Hepatocyte (in vitro differentiated cells): ENCODE results near the gene RAB42. TPM values are rescaled to one million over a fixed set of nuclear protein-coding genes. Genes with fewer than 3 reads are reported as not detected.

Experiments used
- DNase-seq: peaks from one replicate; pipeline ENCODE4 v3.0.0-alpha.2; 2016; ENCODE audit warnings: low spot score
- H2AFZ ChIP-seq: fragments of 200-600 bp; sonication (generic); 2 replicates; pipeline ENCODE4 v1.6.0; 2016; ENCODE audit warnings: antibody characterized with exemption, mild to moderate bottlenecking
- H3K27ac ChIP-seq: fragments of 200-600 bp; sonication (generic); 2 replicates; pipeline ENCODE4 v1.5.1; 2016; ENCODE audit warnings: mild to moderate bottlenecking
- H3K27me3 ChIP-seq: fragments of 200-600 bp; sonication (generic); 2 replicates; pipeline ENCODE4 v1.6.1; 2016
- H3K36me3 ChIP-seq: fragments of 200-600 bp; sonication (generic); replicated peaks from 2 replicates; pipeline ENCODE4 v1.5.1; 2016; ENCODE audit warnings: low read depth; ENCODE audit not compliant: insufficient read depth
- H3K4me1 ChIP-seq: fragments of 200-600 bp; sonication (generic); 2 replicates; pipeline ENCODE4 v1.5.1; 2016; ENCODE audit warnings: mild to moderate bottlenecking, moderate library complexity; ENCODE audit not compliant: insufficient read depth
- H3K4me2 ChIP-seq: fragments of 200-600 bp; sonication (generic); 2 replicates; pipeline ENCODE4 v1.6.0; 2016
- H3K4me3 ChIP-seq: fragments of 200-600 bp; sonication (generic); 2 replicates; pipeline ENCODE4 v1.5.1; 2016; ENCODE audit warnings: mild to moderate bottlenecking
- H3K79me2 ChIP-seq: fragments of 200-600 bp; sonication (generic); 2 replicates; pipeline ENCODE4 v1.6.0; 2017; ENCODE audit warnings: mild to moderate bottlenecking
- H3K9me2 ChIP-seq: fragments of 200-600 bp; sonication (generic); replicated peaks from 2 replicates; pipeline ENCODE4 v1.6.0; 2017; ENCODE audit warnings: mild to moderate bottlenecking; ENCODE audit not compliant: insufficient read depth
- H3K9me3 ChIP-seq: fragments of 200-600 bp; sonication (generic); 2 replicates; pipeline ENCODE4 v1.5.1; 2016; ENCODE audit warnings: low read depth, mild to moderate bottlenecking
- H4K20me1 ChIP-seq: fragments of 200-600 bp; sonication (generic); 2 replicates; pipeline ENCODE4 v1.6.0; 2016; ENCODE audit warnings: mild to moderate bottlenecking; ENCODE audit not compliant: insufficient read depth, poor library complexity, severe bottlenecking
- CTCF ChIP-seq: fragments of 200-600 bp; sonication (generic); IDR thresholded peaks from 2 replicates; pipeline ENCODE4 v1.5.1; 2016; ENCODE audit warnings: antibody characterized with exemption, mild to moderate bottlenecking; ENCODE audit not compliant: poor library complexity
- EZH2 ChIP-seq: fragments of 200-600 bp; sonication (generic); IDR thresholded peaks from 2 replicates; pipeline ENCODE4 v1.6.1; 2016; ENCODE audit warnings: antibody characterized with exemption, mild to moderate bottlenecking, borderline replicate concordance
- EZH2phosphoT487 ChIP-seq: fragments of 200-600 bp; sonication (generic); IDR thresholded peaks from one replicate; pipeline ENCODE4 v1.6.1; 2018; ENCODE audit warnings: antibody characterized with exemption, mild to moderate bottlenecking, low read depth, moderate library complexity; ENCODE audit not compliant: unreplicated experiment, severe bottlenecking
- WGBS: methylation state at CpG from one replicate; pipeline ENCODE4 v1.1.6; 2016; ENCODE audit warnings: low lambda C conversion rate; ENCODE audit errors: missing lambda C conversion rate; 5-methylcytosine and 5-hydroxymethylcytosine counted together
- polyA plus RNA-seq: library from polyadenylated mRNA; unstranded; fragments of >200 nt; fragmentation: Nextera tagmentation; extraction: Ambion mirVana; gene quantifications from 2 replicates; pipeline ENCODE4 v1.2.1, GENCODE V29; 2016
- total RNA-seq: library from RNA; depleted of rRNA; stranded (reverse); fragments of >200 nt; gene quantifications from 2 replicates; pipeline ENCODE4 v1.2.3, GENCODE V29; 2014

RAB42 gene
- total and polyA plus RNA-seq, 2 experiments from 2014 or later, result 10.3 to 23.6 TPM

GRCh38 chr1:28632560-28632959, 40.5 kb downstream of the RAB42 start:
- H3K4me3 ChIP-seq, result no peak overlapping the region
- H3K79me2 ChIP-seq, result peaks cover 2% of the 10 kb centered on the region
- H3K27me3 ChIP-seq, result no peaks in the 10 kb centered on the region
- TF ChIP-seq EZH2phosphoT487 (no peak), EZH2 (no peak), CTCF (no peak)
- no peak for DNase-seq
- no peak overlapping the region for H3K4me2 ChIP-seq
- H3K36me3 ChIP-seq, result no peaks in the 10 kb centered on the region
- no peaks in the 10 kb centered on the region for H3K9me2 ChIP-seq
- no peak overlapping the region for H3K27ac ChIP-seq
- H3K9me3 ChIP-seq, result no peaks in the 10 kb centered on the region
- H3K4me1 ChIP-seq, result no peaks in the 10 kb centered on the region
- H4K20me1 ChIP-seq, result no peaks in the 10 kb centered on the region
- H2AFZ ChIP-seq, result no peak overlapping the region
- whole genome bisulfite sequencing, result 96% methylated on average over 4 of the region's 4 CpGs

- no peaks in the 10 kb centered on the region for H3K36me3 ChIP-seq
- peaks cover 34% of the 10 kb centered on the region for H3K79me2 ChIP-seq
- H3K9me3 ChIP-seq, result no peaks in the 10 kb centered on the region
- H2AFZ ChIP-seq, result no peak overlapping the region
- peak overlapping the region; percentile 89 for H3K4me2 ChIP-seq
- no peaks in the 10 kb centered on the region for H4K20me1 ChIP-seq
- no peak overlapping the region for H3K27ac ChIP-seq
- TF ChIP-seq CTCF, result peak; percentile 21
- TF ChIP-seq EZH2phosphoT487, result no peak
- TF ChIP-seq EZH2, result no peak
- DNase-seq, result peak; percentile 17
- no peaks in the 10 kb centered on the region for H3K9me2 ChIP-seq
- 100% methylated on average over 1 of the region's 1 CpG for WGBS
- H3K27me3 ChIP-seq, result no peaks in the 10 kb centered on the region
- no peak overlapping the region for H3K4me3 ChIP-seq
- H3K4me1 ChIP-seq, result peaks cover 9% of the 10 kb centered on the region
Observed at GRCh38 chr1:28640766-28641165, 48.7 kb downstream of the RAB42 start.

GRCh38 chr1:28642056-28642846, 50.2 kb downstream of the RAB42 start:
- 1% methylated on average over 26 of the region's 26 CpGs for WGBS
- DNase-seq, result no peak
- Histone ChIP-seq H3K4me1 (peaks cover 9% of the 10 kb centered on the region), H3K9me2 (no peaks in the 10 kb centered on the region), H3K27ac (peak overlapping the region; percentile 80), H2AFZ (peak overlapping the region; percentile 58), H3K79me2 (peaks cover 34% of the 10 kb centered on the region), H3K4me2 (peak overlapping the region; percentile 89), H3K4me3 (peak overlapping the region; percentile 55), H3K9me3 (no peaks in the 10 kb centered on the region), H3K27me3 (no peaks in the 10 kb centered on the region), H4K20me1 (no peaks in the 10 kb centered on the region), H3K36me3 (no peaks in the 10 kb centered on the region)
- TF ChIP-seq EZH2, result no peak
- no peak for TF ChIP-seq CTCF
- no peak for TF ChIP-seq EZH2phosphoT487
